Activated naive CD8-positive, alpha-beta T cell treated with anti-CD3 and anti-CD28 coated beads, Interleukin-2, amount 50 U/mL, for 24 hours (primary cell): ENCODE data around the gene CCNL2.

Experiments used
- ATAC-seq: fragments of 150-1000 bp; cut with Tn5 transposase; one replicate; pipeline ENCODE4 v1.10.0; 2021
- DNase-seq: peaks from one replicate; pipeline ENCODE4 v3.0.0; 2021
- H3K27ac Mint-ChIP-seq: one replicate; pipeline ENCODE4 v1.8.0; 2021; ENCODE audit warnings: mild to moderate bottlenecking, mixed read lengths
- H3K27me3 Mint-ChIP-seq: one replicate; pipeline ENCODE4 v1.8.0; 2021; ENCODE audit warnings: mixed read lengths
- H3K36me3 Mint-ChIP-seq: one replicate; pipeline ENCODE4 v1.8.0; 2021; ENCODE audit warnings: low read depth, mixed read lengths
- H3K4me1 Mint-ChIP-seq: one replicate; pipeline ENCODE4 v1.8.0; 2021; ENCODE audit warnings: mixed read lengths
- H3K4me3 Mint-ChIP-seq: one replicate; pipeline ENCODE4 v1.8.0; 2021; ENCODE audit warnings: mild to moderate bottlenecking, moderate library complexity, mixed read lengths
- H3K9me3 Mint-ChIP-seq: one replicate; pipeline ENCODE4 v1.8.0; 2021; ENCODE audit warnings: mixed read lengths

Gene CCNL2

DNA sequence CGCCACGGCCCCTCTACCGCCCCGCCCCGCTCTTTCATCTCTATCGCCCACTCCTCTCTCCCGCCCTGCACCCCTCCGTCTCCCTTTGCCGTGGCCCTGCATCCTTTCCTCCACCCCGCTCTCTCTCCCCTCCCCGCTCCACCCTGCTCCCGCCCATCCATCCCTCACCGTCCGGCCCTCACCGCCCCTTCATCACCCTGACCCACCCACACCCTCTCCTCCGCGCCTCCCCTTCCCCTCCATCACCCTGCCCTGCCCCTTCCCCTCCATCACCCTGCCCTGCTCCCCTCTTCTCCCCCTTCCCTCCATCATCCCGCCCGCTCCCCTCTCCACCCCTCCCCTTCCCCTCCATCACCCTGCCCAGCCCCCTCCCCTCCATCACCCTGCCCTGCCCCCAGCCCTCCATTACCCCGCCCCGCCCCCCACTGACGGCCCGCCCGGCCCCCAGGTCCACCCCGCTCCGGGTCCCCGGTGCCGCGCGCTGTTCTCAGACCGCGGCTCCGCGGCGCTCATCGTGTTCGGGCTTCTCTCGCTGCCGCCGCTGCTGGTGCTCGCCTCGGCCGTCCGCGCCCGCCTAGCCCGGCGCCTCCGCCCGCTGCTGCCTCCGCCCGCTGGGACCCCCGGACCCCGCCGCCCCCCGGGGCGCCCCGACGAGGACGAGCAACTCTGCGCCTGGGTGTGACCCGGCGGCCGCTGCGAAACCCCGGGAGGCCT is 28.1 kb upstream of the CCNL2 start:
- no peak overlapping the region for H3K27ac Mint-ChIP-seq
- H3K27me3 Mint-ChIP-seq, result peaks cover 22% of the 10 kb centered on the region
- H3K9me3 Mint-ChIP-seq, result no peaks in the 10 kb centered on the region
- H3K36me3 Mint-ChIP-seq, result peaks cover 2% of the 10 kb centered on the region
- no peak for ATAC-seq
- no peak overlapping the region for H3K4me3 Mint-ChIP-seq
- peaks cover 8% of the 10 kb centered on the region for H3K4me1 Mint-ChIP-seq
- DNase-seq, result no peak

- Mint-ChIP-seq H3K36me3 (peaks cover 2% of the 10 kb centered on the region), H3K9me3 (no peaks in the 10 kb centered on the region), H3K27ac (no peak overlapping the region), H3K4me1 (peaks cover 9% of the 10 kb centered on the region), H3K27me3 (peaks cover 24% of the 10 kb centered on the region), H3K4me3 (no peak overlapping the region)
- no peak for DNase-seq
- ATAC-seq, result no peak
Observed at GRCh38 chr1:1426496-1427105, 27.5 kb upstream of the CCNL2 start.

DNA sequence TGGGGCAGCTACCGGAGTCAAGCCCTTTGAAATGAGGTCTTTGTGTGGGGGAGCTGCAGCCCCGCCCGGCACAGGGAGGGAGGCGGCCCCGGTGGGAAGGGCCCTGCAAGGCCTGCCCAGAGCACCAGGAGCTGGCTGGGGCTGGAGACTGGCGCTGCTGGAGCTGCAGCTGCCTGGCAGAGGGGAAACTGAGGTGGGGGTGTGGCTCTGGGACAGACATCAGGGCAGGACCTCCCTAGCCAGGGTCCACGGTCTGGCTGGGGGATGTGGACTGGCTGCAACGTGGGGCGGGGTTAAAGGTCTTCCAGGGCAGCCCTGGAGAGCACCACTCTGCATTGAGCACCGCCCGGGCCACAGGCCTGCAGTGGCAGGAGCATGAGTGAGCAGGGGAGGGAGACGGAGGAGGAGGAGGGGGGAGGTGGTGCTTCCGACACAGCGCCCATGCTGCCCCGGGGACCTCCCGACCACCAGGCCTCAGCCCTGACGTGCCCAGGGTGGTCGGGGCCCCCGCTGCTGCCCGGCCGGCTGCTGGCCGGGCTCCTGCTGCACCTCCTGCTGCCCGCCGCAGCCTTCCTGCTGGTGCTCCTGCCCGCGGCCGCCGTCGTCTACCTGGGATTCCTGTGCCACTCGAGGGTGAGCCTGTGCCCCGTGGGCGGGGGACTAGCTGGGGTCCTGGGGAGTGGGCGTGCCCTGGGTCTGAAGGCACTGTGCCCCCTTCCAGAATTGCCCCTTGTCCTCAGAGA is 26.8 kb upstream of the CCNL2 start:
- H3K27me3 Mint-ChIP-seq, result peaks cover 24% of the 10 kb centered on the region
- peaks cover 2% of the 10 kb centered on the region for H3K36me3 Mint-ChIP-seq
- H3K27ac Mint-ChIP-seq, result no peak overlapping the region
- peaks cover 10% of the 10 kb centered on the region for H3K4me1 Mint-ChIP-seq
- DNase-seq, result no peak
- ATAC-seq, result no peak
- H3K9me3 Mint-ChIP-seq, result no peaks in the 10 kb centered on the region
- no peak overlapping the region for H3K4me3 Mint-ChIP-seq

DNA sequence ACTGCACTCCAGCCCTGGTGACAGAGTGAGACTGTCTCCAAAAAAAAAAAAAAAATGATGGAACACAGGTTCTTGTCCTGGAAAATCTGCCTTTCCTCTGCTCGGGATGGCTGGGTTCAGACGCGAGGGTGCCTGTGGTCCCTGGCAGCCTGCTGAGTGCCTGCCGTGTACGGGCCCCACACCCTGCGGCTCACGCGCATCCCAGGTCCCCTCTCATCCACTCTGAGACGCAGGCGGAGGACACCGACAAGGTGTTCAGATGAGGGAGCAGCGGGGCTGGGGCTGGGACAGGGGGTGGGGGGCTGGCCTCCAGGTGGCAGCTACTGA is 26.3 kb upstream of the CCNL2 start:
- ATAC-seq (no peak), DNase-seq (no peak)
- Mint-ChIP-seq H3K27ac (no peak overlapping the region), H3K4me3 (no peak overlapping the region), H3K4me1 (peaks cover 10% of the 10 kb centered on the region), H3K9me3 (no peaks in the 10 kb centered on the region), H3K27me3 (peaks cover 24% of the 10 kb centered on the region), H3K36me3 (peaks cover 2% of the 10 kb centered on the region)

- Mint-ChIP-seq H3K36me3 (peaks cover 2% of the 10 kb centered on the region), H3K4me3 (no peak overlapping the region), H3K4me1 (peaks cover 10% of the 10 kb centered on the region), H3K27ac (no peak overlapping the region), H3K27me3 (peaks cover 19% of the 10 kb centered on the region), H3K9me3 (no peaks in the 10 kb centered on the region)
- DNase-seq (no peak), ATAC-seq (no peak)
Observed at GRCh38 chr1:1424707-1425106, 25.6 kb upstream of the CCNL2 start.

GRCh38 chr1:1423245-1423597 is 24.1 kb upstream of the CCNL2 start:
- H3K4me1 Mint-ChIP-seq, result peaks cover 9% of the 10 kb centered on the region
- no peak for ATAC-seq
- H3K27ac Mint-ChIP-seq, result no peak overlapping the region
- no peak overlapping the region for H3K4me3 Mint-ChIP-seq
- no peak for DNase-seq
- no peaks in the 10 kb centered on the region for H3K36me3 Mint-ChIP-seq
- H3K27me3 Mint-ChIP-seq, result peaks cover 10% of the 10 kb centered on the region
- H3K9me3 Mint-ChIP-seq, result no peaks in the 10 kb centered on the region

GRCh38 chr1:1422465-1423244 is 23.5 kb upstream of the CCNL2 start:
- Mint-ChIP-seq H3K4me3 (no peak overlapping the region), H3K4me1 (peaks cover 12% of the 10 kb centered on the region), H3K27ac (no peak overlapping the region), H3K9me3 (no peaks in the 10 kb centered on the region), H3K27me3 (peaks cover 9% of the 10 kb centered on the region), H3K36me3 (no peaks in the 10 kb centered on the region)
- ATAC-seq, result peak; percentile 42
- DNase-seq, result no peak

DNA sequence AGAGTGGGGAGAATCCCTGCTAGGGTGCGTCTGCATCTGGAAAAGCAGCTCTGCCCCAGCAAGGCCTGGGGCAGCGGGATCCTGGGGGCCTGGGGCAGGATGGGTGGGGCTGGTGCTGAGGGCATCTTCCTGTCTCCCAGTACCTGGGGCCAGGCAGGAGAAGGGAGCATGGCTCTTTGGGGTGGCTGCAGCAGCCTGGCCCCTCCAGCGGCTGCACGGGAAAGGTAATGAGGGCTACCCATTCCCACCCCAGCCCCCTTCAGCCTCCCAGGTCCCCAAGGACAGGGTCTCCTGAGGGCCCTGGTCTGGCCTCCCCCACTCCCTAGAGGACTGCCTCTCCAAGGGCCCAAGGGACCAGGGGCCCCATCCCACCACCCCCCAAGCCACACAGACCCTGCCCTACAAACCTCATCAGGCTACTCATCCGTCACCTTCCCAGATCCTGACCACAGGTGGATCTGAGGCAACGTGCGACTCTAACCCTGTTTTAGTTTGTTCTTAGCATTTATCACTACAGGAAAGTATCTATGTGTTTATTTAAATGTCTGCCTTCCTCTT is 22.9 kb upstream of the CCNL2 start:
- H3K4me3 Mint-ChIP-seq, result no peak overlapping the region
- DNase-seq (no peak), ATAC-seq (no peak)
- H3K4me1 Mint-ChIP-seq, result peaks cover 12% of the 10 kb centered on the region
- H3K27me3 Mint-ChIP-seq, result peaks cover 9% of the 10 kb centered on the region
- no peak overlapping the region for H3K27ac Mint-ChIP-seq
- no peaks in the 10 kb centered on the region for H3K36me3 Mint-ChIP-seq
- no peaks in the 10 kb centered on the region for H3K9me3 Mint-ChIP-seq

- no peak within 1 kb of the TSS for H3K27ac Mint-ChIP-seq
- peaks cover 9% of the 10 kb centered on the region for H3K27me3 Mint-ChIP-seq
- H3K4me1 Mint-ChIP-seq, result peaks cover 12% of the 10 kb centered on the region
- ATAC-seq (no peak), DNase-seq (no peak)
- H3K4me3 Mint-ChIP-seq, result no peak within 1 kb of the TSS
- no peaks in the 10 kb centered on the region for H3K36me3 Mint-ChIP-seq
- no peaks in the 10 kb centered on the region for H3K9me3 Mint-ChIP-seq
Observed at GRCh38 chr1:1421147-1421906, 22.2 kb upstream of the CCNL2 start, which contains the start of gene ANKRD65. TSS of gene ANKRD65 (minus strand) at chr1:1421276. CDS start at chr1:1421005, 271 bp downstream.

- DNase-seq (no peak), ATAC-seq (no peak)
- Mint-ChIP-seq H3K9me3 (no peaks in the 10 kb centered on the region), H3K27ac (no peak overlapping the region), H3K4me3 (no peak overlapping the region), H3K27me3 (peaks cover 9% of the 10 kb centered on the region), H3K4me1 (peaks cover 12% of the 10 kb centered on the region), H3K36me3 (no peaks in the 10 kb centered on the region)
Observed at GRCh38 chr1:1420654-1421141, 21.6 kb upstream of the CCNL2 start.

DNA sequence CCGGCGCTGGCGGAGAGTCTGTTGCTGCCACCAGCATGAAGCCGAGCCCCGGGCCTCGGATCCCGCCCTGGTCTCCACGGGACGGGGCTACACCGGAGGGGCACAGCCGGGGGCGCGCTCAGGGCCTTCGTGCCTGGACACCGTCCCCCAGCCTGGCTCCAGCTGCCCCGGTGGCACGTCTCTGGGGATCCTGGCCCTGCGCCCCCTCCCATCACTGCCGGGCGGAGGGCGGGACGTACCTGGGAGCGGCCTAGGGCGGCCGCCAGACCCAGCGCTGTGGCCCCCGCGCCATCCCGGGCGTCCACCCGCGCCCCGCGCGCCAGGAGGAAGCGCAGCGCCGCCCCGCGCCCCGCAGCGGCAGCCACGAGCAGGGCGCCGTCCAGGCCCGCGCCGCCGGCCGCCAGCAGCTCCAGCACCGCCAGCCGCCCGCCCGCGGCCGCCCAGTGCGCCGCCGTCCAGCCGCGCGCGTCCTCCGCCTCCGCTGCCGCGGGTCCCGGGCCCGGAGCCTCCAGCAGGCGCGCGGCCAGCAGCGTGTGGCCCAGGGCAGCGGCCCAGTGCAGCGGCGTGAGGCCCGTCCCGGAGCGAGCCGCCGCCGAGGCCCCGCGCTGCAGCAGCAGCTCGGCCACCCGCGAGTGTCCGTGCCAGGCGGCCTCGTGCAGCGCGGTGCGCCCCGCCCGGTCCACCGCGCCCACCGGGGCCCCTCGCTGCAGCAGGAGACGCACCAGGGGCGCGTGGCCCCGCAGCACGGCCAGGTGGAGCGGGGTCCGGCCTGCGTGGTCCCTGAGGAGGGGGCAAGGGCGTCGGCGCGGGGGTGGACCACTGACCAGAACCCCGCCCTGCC is 20.9 kb upstream of the CCNL2 start:
- ATAC-seq, result peak; percentile 29
- Mint-ChIP-seq H3K27ac (no peak overlapping the region), H3K9me3 (no peaks in the 10 kb centered on the region)

GRCh38 chr1:1419363-1419812 is 20.3 kb upstream of the CCNL2 start:
- ATAC-seq (no peak), DNase-seq (no peak)
- Mint-ChIP-seq H3K4me3 (no peak overlapping the region), H3K36me3 (no peaks in the 10 kb centered on the region), H3K9me3 (no peaks in the 10 kb centered on the region), H3K27me3 (peaks cover 5% of the 10 kb centered on the region), H3K4me1 (peaks cover 12% of the 10 kb centered on the region), H3K27ac (no peak overlapping the region)

More for the DNA sequence above, 20.9 kb upstream of the CCNL2 start:
- peaks cover 8% of the 10 kb centered on the region for H3K27me3 Mint-ChIP-seq
- peaks cover 12% of the 10 kb centered on the region for H3K4me1 Mint-ChIP-seq
- DNase-seq, result no peak
- no peak overlapping the region for H3K4me3 Mint-ChIP-seq
- no peaks in the 10 kb centered on the region for H3K36me3 Mint-ChIP-seq
